Stimulated activated naive CD8-positive, alpha-beta T cell treated with anti-CD3 and anti-CD28 coated beads, Interleukin-15, Interleukin-2, amounts not matched to agents 100 U/mL and 50 U/mL, for 24 hours (primary cell): ENCODE data around the gene POLR2F.
"Not testable (repeated sequence)": the region's sequence is repeated elsewhere in the genome, so short reads cannot be mapped to it uniquely, and the experiment has no call there.

ENCODE experiments used
- ATAC-seq: fragments of 150-1000 bp; cut with Tn5 transposase; one replicate; pipeline ENCODE4 v1.10.0; 2021
- DNase-seq: peaks from one replicate; pipeline ENCODE4 v3.0.0; 2021

POLR2F gene

DNA sequence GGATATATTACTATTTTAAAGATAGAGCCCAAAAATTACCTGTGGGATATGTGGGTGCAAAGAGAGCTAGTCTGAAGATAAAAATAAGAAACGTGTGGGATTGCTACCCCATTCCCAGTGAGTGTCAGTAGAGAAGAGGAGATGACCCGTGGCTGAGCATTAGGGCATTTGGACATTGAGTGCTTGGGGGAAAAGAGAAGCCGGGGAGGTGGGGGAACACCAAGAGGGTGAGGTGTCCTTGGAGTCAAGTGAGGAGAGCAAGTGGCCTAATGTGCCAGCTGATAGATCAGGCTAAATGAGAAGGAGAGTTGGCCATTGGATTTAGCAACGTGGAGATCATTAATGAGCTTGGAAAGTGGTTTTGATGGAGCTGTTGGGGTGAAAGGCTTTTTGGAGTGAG, 1.2 kb downstream of the POLR2F start:
- DNase-seq, result no peak
- ATAC-seq, result no peak

- ATAC-seq, DNase-seq: not testable (repeated sequence)
These were observed 2.4 kb downstream of the POLR2F start for GRCh38 chr22:37955825-37956397.

- no peak for ATAC-seq
- DNase-seq, result no peak
These were observed 3.7 kb downstream of the POLR2F start for GRCh38 chr22:37957232-37957631.

DNA sequence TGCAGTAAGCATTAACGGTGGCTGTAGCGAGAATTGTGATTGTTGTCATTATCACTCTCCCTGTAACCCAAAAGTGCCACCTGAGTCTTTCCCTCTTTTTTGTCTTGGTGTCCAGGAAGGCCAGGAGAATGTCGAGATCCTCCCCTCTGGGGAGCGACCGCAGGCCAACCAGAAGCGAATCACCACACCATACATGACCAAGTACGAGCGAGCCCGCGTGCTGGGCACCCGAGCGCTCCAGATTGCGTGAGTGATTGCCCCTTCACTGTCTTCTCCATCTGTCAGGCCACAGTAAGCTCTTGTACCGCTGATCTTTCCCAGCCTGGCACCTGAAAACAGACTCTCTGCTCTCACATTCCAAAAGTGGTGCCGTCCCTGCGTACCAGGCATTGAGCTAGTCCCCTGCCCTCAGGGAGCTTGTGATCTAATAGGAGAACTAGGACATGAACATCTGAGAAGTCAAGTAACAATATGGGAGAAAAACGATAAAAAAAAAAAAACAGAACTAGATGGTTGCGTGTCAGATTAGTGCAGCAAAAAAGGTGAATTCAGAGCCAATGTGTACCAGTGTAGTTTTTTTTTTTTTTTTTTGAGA, 5.8 kb downstream of the POLR2F start:
- DNase-seq (no peak), ATAC-seq (no peak)

- ATAC-seq, result no peak
These were observed 7.6 kb downstream of the POLR2F start for GRCh38 chr22:37961062-37961461.

DNA sequence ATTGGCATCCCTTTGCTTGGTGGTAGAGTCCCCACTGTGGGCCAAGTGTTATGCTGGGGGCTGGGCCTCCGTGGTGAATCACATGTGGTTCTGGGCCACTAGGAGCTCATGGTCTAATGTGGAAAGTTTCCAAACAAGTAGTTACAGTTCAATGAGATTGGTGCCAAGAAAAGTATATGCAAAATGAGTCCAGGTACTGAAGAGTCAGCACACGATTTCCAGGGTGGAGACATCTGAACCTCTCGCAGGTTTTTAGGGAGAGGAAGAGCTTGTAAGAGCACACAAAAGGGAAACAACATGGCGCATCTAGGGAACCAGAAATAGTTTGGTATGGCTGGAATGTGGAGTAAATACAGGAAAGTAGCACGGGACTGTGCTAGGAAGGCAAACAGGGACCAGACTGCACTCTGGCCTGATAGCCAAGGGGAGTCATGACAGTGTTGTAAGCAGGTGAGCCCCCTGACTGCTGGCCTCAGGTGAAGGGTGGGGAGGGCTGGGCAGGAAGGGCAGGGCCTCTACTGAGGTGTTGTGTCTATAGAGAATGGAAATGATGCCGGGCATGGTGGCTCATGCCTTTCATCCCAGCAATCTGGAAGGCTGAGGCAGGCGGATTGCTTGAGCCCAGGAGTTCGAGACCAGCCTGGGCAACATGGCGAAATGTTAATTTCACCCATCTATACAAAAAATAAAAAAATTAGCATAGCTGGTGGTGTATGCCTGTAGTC, 12.6 kb downstream of the POLR2F start:
- ATAC-seq (no peak), DNase-seq (no peak)

More at GRCh38 chr22:37961062-37961461, 7.6 kb downstream of the POLR2F start:
- DNase-seq, result no peak

- ATAC-seq (no peak), DNase-seq (no peak)
These were observed 13.6 kb downstream of the POLR2F start for GRCh38 chr22:37967147-37967546.

DNA sequence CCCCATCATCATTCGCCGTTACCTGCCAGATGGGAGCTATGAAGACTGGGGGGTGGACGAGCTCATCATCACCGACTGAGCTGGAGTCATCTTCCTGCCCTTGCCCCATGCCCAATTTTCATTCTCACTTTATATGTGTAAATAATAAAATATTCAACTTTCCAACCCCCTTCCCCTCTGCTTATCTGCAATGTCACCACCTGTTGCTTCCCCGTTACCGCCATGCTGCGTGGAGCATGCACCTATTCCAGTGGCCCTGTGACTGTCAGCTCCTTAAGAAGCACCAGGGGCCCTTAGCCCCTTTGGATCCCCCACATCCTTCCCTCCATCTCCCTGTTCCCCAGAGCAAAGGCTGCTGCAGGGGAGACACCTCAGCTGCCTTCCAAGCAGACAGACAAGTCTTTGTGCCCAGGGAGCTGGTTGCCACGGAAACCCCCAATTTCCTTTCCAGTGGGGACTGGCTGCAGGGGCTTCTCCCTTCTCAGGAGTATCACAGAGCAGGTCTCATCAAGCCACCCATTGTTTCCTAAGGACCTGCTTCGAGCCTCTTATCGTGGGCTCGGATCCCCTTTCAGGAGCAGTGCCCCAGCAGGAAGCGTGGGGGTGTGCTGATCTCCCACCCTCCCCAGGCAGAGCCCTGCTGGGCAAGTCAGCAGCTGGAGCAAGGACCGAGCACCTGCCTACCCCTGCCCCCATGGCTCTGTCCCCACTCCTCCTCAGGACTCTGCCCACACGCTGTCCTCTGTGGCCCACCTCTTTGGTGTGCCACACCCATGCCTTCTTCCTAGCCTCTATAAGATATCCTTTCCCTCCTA, 14.3 kb downstream of the POLR2F start:
- DNase-seq (no peak), ATAC-seq (no peak)

DNA sequence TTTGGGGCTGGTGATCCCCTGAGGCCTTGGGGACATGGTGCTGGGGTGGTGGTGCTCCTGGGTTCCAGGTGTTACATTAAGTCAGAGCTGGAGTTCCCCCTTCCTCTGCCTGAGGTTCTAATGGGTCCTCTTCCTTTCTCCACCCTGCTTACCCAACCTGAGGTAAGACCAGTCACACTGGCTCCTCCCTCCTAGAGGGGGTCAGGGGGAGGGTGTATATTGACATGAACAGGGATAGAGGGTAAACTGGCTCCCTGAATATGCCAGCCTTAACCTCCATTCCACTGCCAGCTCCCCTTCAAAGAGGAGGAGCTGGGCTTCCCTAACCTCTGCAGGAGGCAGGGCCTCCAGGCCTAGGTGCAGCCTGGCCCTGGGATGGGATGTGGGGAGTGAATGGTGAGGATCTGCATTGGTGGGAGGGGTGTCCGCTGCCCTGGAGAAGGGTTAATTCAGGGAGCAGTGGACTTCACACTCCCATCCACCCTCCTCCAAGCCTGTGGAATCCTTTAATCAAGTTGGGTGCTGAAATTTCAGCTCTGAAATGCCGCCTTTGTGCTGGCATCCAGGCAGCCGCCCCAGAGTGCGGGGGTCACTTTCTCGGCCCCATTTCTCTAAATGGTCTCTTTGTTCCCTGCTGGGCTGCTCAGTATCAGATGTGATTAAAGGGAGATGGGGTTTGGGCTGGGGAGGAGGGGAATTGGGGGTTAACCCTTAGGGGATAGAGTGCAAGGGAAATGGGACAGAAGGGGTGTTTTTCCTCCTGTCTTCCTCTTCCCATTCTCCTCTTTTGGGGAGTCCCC, 15.2 kb downstream of the POLR2F start:
- ATAC-seq, result no peak

DNA sequence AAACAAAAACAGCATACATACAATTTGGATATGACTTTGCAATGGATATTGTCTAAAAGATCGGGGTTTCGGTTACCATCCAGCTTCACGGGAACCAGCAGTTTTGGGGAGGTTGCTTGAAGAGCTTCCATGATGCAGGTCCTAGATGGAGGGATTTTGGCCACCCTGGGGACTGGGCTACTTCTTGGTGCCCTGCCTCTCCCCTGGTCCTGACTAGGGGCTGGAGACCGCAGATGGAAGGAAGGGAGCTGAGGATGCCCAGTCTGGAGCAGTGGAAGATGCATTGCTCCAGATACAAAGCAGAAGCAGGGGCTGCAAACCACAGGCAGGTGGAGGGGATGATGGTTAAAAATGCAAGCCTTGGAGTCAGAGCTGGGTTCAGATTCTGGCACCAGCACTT, 17.4 kb downstream of the POLR2F start:
- ATAC-seq (no peak), DNase-seq (no peak)

More for the DNA sequence above, 15.2 kb downstream of the POLR2F start:
- DNase-seq, result no peak

DNA sequence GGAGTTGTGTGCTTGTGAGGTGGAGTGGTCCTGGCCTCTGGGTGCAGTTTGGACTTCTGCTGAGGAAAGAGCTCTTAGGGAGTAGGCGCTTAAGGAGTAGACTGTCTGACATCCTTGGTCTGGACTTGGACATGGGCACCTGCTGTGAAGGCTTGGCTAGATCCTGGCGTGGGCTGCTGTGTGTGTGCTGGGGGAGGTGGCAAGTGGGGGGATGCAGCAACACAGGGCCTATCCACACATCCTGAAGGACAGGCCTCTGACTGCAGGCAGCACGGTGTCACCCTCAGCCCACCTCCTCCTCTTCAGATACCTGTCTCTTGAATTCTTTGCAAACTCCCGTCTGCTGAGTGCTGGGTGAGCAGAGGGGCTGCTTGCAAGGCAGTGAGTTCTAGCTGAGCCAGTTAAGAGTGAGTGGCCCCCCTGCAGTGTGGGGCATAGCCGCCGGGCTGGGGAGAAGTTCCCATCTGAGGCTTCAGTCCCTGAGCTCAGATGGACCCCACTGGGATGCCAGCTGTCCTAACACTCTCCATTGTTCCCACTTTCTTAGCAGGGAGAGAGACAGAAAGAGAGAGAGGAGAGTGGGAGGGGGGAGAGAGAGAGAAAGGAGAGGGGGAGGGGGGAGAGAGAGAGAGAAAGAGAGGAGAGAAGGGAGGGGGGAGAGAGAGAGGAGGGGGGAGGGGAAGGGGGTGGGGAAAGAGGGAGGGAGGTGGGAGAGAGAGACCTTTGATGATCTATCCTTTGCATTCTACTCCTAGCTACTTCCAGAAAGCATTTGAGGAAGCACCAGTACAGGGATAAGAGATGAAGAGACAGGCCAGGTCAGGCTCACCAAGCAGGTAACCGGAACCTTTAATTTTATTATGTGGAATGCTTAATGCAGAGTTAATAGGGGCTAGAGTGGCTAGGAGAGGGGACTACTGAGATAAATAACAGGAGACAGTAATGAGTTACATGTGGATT, 18.3 kb downstream of the POLR2F start:
- ATAC-seq (no peak), DNase-seq (no peak)

DNA sequence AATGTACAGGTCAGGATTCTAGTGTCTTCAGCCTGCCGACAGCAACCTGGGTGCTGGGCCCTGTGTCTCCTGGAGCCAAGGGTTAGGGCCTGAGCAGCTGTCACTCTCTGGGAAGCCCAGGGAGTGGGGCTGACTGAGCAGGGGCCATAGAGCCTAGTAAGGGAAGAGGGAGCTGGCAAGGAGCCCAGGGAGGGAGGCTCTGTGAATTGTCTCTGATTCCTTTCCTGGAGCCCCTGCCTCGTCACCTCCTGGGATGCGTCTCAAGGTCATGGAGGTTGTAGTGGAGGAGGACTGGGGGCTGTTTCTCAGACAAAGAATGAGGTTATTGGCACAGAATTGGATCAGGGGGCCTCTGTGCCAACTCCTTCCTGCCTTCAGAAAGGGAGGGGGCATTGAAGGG, 19.0 kb downstream of the POLR2F start:
- ATAC-seq (no peak), DNase-seq (no peak)

DNA sequence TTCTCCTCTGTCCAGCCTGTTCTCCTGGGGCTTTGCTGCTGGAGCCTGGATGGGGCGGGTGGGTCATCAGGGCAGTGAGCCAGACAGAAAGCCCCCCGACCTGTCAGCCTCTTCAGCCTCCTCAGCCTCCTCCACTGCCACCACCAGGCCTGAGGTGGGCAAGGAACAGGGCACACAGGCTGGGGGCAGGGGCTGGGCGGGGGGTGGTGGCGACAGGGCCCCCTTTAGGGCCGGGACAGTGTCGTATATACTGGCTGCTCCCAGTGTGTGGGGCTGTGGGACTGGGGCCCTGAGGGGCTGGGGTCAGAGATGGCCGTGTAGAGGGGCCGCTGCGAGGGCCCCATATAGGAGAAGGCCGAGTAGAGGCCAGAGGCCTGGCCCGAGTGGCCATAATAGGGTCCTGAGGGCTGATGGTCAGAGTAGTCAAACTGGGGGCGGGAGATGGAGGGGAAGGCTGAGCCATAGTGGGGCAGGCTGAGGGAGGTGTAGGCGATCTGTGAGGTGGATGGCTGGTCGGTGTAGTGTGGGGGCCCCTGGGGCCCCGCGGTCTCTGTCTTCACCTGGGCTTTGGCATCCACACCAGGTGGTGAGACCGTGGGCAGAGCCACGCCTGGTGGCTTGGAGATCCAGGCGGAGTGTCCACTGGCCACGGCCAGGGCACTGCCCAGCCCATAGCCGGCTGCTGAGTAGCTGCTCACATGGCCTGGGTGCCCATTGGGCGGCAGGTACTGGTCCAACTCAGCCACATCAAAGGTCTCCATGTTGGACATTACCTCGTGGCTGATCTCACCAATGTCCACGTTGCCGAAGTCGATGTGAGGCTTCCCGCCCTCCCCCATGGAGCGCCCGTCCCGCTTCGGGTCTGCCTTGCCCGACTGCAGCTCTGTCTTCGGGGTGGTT, 20.0 kb downstream of the POLR2F start:
- ATAC-seq (no peak), DNase-seq (no peak)

- ATAC-seq (no peak), DNase-seq (no peak)
These were observed 21.7 kb downstream of the POLR2F start for GRCh38 chr22:37975153-37975552.

DNA sequence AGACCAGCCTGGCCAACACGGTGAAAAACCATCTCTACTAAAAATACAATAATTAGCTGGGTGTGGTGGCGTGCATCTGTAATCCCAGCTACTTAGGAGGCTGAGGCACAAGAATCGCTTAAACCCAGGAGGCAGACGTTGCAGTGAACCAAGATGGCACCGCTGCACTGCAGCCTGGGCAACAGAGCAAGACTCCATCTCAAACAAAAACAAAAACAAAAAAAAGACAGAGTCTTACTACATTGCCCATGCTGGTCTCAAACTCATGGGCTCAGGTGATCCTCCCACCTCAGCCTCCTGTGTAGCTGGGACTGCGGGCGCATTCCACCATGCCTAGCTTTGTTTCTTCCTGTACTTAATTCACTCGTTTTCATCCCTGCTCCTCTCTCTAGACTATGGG, 22.5 kb downstream of the POLR2F start:
- not testable (repeated sequence) for DNase-seq, ATAC-seq

DNA sequence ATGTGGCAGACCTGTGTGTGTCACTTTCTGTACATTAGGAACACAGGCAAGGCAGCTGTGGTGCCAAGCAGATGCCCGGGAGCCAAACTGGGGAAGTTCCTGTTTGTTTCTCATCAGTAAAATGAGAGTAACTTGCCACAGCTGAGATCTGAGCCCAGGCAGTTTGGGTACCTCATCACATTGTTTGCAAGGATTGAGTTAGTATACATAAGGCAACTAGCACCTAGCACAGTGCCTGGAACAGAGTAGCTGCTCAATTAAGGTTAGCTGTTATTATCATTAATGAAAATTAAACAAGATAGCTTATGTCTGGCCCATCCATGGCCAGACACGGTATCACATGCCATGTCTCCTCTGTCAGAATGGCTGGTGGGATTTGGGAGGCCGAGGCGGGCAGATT, 23.0 kb downstream of the POLR2F start:
- DNase-seq (no peak), ATAC-seq (no peak)

DNA sequence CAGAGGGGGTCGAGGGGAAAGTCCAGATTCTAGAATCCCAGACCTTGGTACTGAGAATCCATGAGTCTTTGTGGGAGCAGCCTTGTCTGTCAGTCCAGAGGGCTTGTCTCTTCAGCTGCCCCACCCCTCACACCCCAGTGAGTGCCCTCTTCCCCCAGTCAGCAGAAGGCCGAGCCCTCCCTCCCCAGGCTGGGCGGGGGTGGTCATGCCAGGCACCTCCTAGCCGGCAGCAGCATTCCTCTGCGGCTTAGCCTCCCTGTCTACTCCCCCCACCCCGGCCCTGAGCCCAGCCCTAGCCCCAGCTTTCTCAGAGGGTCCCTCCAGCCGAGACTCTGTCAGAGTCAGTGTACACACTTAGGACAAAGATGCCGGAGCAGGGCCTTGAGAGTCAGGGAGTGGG, 26.3 kb downstream of the POLR2F start:
- no peak for ATAC-seq

GRCh38 chr22:37981282-37982011, 27.9 kb downstream of the POLR2F start:
- ATAC-seq (no peak), DNase-seq (no peak)

More for the DNA sequence above, 26.3 kb downstream of the POLR2F start:
- DNase-seq, result no peak
